Activated CD4-positive, alpha-beta T cell treated with anti-CD3 and anti-CD28 coated beads for 36 hours (primary cell): Measurements from ENCODE around the gene ATG4A. TPM values are rescaled to one million over a fixed set of nuclear protein-coding genes. Genes with fewer than 3 reads are reported as not detected.
A peak's percentile ranks its signal among the peaks of the same experiment; 100 is the strongest.

Experiments
- ATAC-seq: fragments of 200-7000 bp; cut with Tn5 transposase; one replicate; pipeline ENCODE4 v1.10.0; 2021; ENCODE audit warnings: mild to moderate bottlenecking, moderate library complexity
- CTCF ChIA-PET: fragments of 350-600 bp; sonication (Branson Sonifier 250); formaldehyde crosslinking; loops from one replicate; lab custom pipeline; 2021; ENCODE audit warnings: antibody characterized with exemption; lab: Charles Lee
- POLR2A ChIA-PET: fragments of 350-600 bp; sonication (Branson Sonifier 250); formaldehyde crosslinking; loops from one replicate; lab custom pipeline; 2021; ENCODE audit warnings: antibody characterized with exemption, inconsistent platforms; lab: Charles Lee
- DNase-seq: peaks from one replicate; pipeline ENCODE4 v3.0.0-alpha.2; 2020
- H3K27ac Mint-ChIP-seq: one replicate; pipeline ENCODE4 v1.8.0; 2021; ENCODE audit warnings: mixed read lengths
- H3K27me3 Mint-ChIP-seq: one replicate; pipeline ENCODE4 v1.8.0; 2021; ENCODE audit warnings: mixed read lengths
- H3K36me3 Mint-ChIP-seq: one replicate; pipeline ENCODE4 v1.8.0; 2021; ENCODE audit warnings: low read depth, mixed read lengths
- H3K4me1 Mint-ChIP-seq: one replicate; pipeline ENCODE4 v1.8.0; 2021; ENCODE audit warnings: mixed read lengths
- H3K4me3 Mint-ChIP-seq: one replicate; pipeline ENCODE4 v1.8.0; 2021; ENCODE audit warnings: mild to moderate bottlenecking, moderate library complexity, mixed read lengths
- H3K9me3 Mint-ChIP-seq: one replicate; pipeline ENCODE4 v1.8.0; 2021; ENCODE audit warnings: low read depth, mixed read lengths
- intact Hi-C, 2 experiments: fragments of 100-400 bp; cut with DNase I in 1 of 2; cut with micrococcal nuclease in 1 of 2; formaldehyde crosslinking; loops; one replicate each; pipeline versions ENCODE4 v1.14.2 to v1.15.1; 2022 to 2024; cut with DNase I, micrococcal nuclease
- total RNA-seq, 2 experiments: library from RNA; stranded (reverse); gene quantifications; one replicate each; pipeline ENCODE4 v1.2.3, GENCODE V29; 2021

ATG4A gene
- total RNA-seq, 2 experiments from 2014 or later: 7.1 to 7.4 TPM

DNA sequence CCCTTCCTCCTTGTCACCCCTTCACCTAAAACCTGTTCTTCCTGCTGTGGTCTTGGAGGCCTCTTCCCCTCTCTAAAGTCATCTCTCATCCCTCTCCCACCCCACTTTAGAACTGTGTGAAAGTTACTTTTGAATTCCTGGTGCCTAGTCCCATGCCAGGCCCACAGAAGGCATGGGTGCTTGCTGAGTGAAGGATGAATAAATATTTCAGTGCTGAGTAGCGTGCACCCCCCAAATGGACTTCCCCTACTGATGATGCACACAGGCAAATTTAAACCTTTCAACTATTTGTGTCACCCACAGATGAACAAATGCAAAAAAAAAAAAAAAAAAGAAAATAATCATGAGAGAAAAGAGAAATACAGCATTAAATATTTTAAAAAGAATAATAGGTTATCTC is 20.0 kb upstream of the ATG4A start:
- Mint-ChIP-seq H3K27ac (no peak overlapping the region), H3K4me3 (no peak overlapping the region), H3K9me3 (no peaks in the 10 kb centered on the region), H3K36me3 (no peaks in the 10 kb centered on the region), H3K27me3 (no peaks in the 10 kb centered on the region), H3K4me1 (peaks cover 4% of the 10 kb centered on the region)
- ChIA-PET POLR2A (no interaction called here), CTCF (interaction anchor here (1.0 to 2.4 kb wide), 4 partner anchors 10 to 70 kb away, joined by 3 to 22 read pairs (median 4); no protein-coding TSS in a partner anchor)
- DNase-seq (no peak), ATAC-seq (no peak)
- intact Hi-C loops: loop anchor here (5.0 kb wide), 3 partner anchors 179 to 534 kb away; partner anchors contain the start of genes NCBP2L (in 1 of the 2) and TSC22D3 (in 1 of the 2)

DNA sequence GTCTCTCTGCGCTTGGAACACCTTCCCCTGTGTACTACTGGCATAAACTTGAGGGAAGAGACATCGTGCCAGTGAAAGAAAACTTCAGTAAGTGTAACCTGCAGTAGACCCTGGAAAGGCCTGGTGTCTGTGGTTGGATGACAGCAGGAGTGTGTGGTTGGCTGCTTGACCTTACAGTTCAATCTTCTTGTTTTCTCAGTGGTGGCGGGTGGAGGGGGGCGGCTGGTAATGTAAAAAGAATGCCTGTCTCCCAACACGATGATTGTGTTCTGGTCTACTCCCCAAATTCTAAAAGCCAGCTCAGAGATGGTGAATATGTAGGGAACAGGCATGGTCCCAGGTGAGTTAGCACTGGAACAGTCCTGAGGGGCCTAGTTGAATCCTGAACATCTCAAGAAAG is 18.8 kb upstream of the ATG4A start:
- no peaks in the 10 kb centered on the region for H3K27me3 Mint-ChIP-seq
- ATAC-seq: no peak
- H3K4me1 Mint-ChIP-seq: peaks cover 4% of the 10 kb centered on the region
- DNase-seq: no peak
- peaks cover 2% of the 10 kb centered on the region for H3K36me3 Mint-ChIP-seq
- H3K9me3 Mint-ChIP-seq: no peaks in the 10 kb centered on the region
- no peak overlapping the region for H3K4me3 Mint-ChIP-seq
- ChIA-PET CTCF (interaction anchor here (1.0 kb wide), 1 partner anchor 71 kb away, joined by 3 read pairs; no protein-coding TSS in a partner anchor), POLR2A (no interaction called here)
- H3K27ac Mint-ChIP-seq: no peak overlapping the region
- intact Hi-C loops: loop anchor here (1.0 to 5.0 kb wide), 6 partner anchors 52 to 535 kb away; partner anchors contain the start of genes NCBP2L (in 1 of the 2) and TSC22D3 (in 1 of the 2)

DNA sequence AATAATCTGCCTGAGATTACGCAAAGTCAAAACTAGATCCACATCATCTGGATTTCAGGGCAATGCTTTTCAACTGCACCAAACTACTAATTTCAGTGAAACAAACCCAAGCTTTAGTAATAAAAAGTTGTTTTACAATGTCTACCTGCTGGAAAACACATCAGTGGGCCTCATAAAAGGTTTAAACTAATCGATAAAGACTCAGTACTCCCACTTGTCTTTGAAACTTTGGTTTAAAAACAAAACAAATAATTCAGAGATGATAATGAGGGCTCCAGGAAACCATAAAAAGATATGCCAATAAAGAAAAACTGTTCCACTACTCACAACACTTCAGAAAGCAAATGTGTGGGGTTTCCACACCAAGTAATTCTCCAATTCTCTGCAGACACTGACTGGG is 10.5 kb upstream of the ATG4A start:
- peaks cover 8% of the 10 kb centered on the region for H3K36me3 Mint-ChIP-seq
- no peaks in the 10 kb centered on the region for H3K4me1 Mint-ChIP-seq
- DNase-seq: no peak
- POLR2A ChIA-PET: no interaction called here
- intact Hi-C loops: no loop called here
- no peaks in the 10 kb centered on the region for H3K27me3 Mint-ChIP-seq
- ATAC-seq: no peak
- CTCF ChIA-PET: no interaction called here
- H3K4me3 Mint-ChIP-seq: no peak overlapping the region
- no peaks in the 10 kb centered on the region for H3K9me3 Mint-ChIP-seq
- H3K27ac Mint-ChIP-seq: no peak overlapping the region

DNA sequence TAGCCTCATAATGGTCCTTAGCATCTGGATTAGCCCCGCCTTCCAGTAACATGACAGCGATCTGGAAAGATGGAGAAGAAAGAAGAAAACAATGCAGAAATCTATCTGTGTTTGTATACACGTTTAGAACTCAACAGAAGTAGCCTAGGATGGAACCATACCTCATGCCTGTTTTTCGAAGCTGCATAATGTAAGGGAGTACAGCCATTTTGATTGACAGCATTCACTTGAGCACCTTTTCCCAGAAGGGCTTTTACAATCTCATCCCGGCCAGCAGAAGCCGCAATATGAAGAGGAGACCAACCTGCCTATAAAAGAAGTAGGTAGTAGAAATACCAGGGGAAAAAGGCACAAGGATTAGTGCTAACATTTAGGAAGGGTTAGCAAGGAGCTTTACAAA is 3.8 kb upstream of the ATG4A start:
- H3K36me3 Mint-ChIP-seq: peaks cover 9% of the 10 kb centered on the region
- DNase-seq: no peak
- intact Hi-C loops: no loop called here
- ATAC-seq: no peak
- no peak overlapping the region for H3K4me3 Mint-ChIP-seq
- CTCF ChIA-PET: no interaction called here
- POLR2A ChIA-PET: no interaction called here
- H3K27me3 Mint-ChIP-seq: no peaks in the 10 kb centered on the region
- peaks cover 13% of the 10 kb centered on the region for H3K4me1 Mint-ChIP-seq
- H3K9me3 Mint-ChIP-seq: no peaks in the 10 kb centered on the region
- no peak overlapping the region for H3K27ac Mint-ChIP-seq

DNA sequence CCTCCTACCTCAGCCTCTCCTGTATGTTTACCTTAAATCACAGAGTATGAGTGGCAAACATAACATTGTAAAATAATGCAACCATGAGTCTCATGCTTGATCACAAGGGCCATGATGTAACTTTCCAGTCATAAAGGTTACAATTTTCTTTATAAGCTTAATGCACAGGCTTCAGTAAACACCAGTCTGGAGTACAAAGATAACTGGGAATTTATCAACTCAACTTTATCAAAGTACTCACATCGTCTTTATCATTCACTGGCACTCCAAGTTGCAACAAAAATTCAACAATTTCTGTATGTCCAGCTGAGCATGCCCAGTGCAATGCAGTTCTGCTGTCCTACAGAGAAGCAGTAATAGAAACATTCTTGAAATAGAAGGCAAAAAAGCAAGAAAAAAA is 3.1 kb upstream of the ATG4A start:
- Mint-ChIP-seq H3K4me3 (no peak overlapping the region), H3K27me3 (no peaks in the 10 kb centered on the region), H3K36me3 (peaks cover 9% of the 10 kb centered on the region), H3K4me1 (peaks cover 13% of the 10 kb centered on the region), H3K9me3 (no peaks in the 10 kb centered on the region), H3K27ac (no peak overlapping the region)
- intact Hi-C loops: no loop called here
- ATAC-seq: no peak
- CTCF ChIA-PET: no interaction called here
- POLR2A ChIA-PET: no interaction called here
- DNase-seq: no peak

GRCh38 chrX:108090491-108091263 is 901 bp upstream of the ATG4A start:
- ChIA-PET CTCF (interaction anchor here (1.2 to 1.5 kb wide), 5 partner anchors 9 to 88 kb away, joined by 3 to 7 read pairs (median 3); no protein-coding TSS in a partner anchor), POLR2A (interaction anchor here (0.6 to 1.6 kb wide), 2 partner anchors 16 to 462 kb away, joined by 3 to 11 read pairs; partner anchors contain the start of gene PRPS1)
- peaks cover 4% of the 10 kb centered on the region for H3K36me3 Mint-ChIP-seq
- peaks cover 13% of the 10 kb centered on the region for H3K4me1 Mint-ChIP-seq
- intact Hi-C loops: loop anchor here (1.0 to 10.0 kb wide), 10 partner anchors 68 to 1606 kb away; partner anchors contain the start of genes NXT2 (in 2 of the 2), MID2 (in 1 of the 2), RADX (in 1 of the 2) and RBM41 (in 1 of the 2)
- ATAC-seq (no peak), DNase-seq (no peak)
- no peak overlapping the region for H3K4me3 Mint-ChIP-seq
- H3K27me3 Mint-ChIP-seq: no peaks in the 10 kb centered on the region
- no peaks in the 10 kb centered on the region for H3K9me3 Mint-ChIP-seq
- H3K27ac Mint-ChIP-seq: no peak overlapping the region

GRCh38 chrX:108091878-108092291 is 307 bp downstream of the ATG4A start:
- CTCF ChIA-PET: interaction anchor here (1.2 to 1.5 kb wide), 2 partner anchors 8 to 71 kb away, joined by 4 to 7 read pairs; no protein-coding TSS in a partner anchor
- POLR2A ChIA-PET: interaction anchor here (0.6 to 1.6 kb wide), 3 partner anchors 26 to 463 kb away, joined by 3 to 11 read pairs (median 3); partner anchors contain the start of gene PRPS1
- Mint-ChIP-seq H3K27ac (no peak overlapping the region), H3K4me1 (peaks cover 13% of the 10 kb centered on the region), H3K4me3 (no peak overlapping the region), H3K36me3 (no peaks in the 10 kb centered on the region), H3K27me3 (no peaks in the 10 kb centered on the region), H3K9me3 (no peaks in the 10 kb centered on the region)
- DNase-seq (no peak), ATAC-seq (peak; percentile 37)
- intact Hi-C loops: loop anchor here (1.0 to 10.0 kb wide), 10 partner anchors 70 to 1607 kb away; partner anchors contain the start of genes NXT2 (in 2 of the 2), MID2 (in 1 of the 2), RADX (in 1 of the 2) and RBM41 (in 1 of the 2)

DNA sequence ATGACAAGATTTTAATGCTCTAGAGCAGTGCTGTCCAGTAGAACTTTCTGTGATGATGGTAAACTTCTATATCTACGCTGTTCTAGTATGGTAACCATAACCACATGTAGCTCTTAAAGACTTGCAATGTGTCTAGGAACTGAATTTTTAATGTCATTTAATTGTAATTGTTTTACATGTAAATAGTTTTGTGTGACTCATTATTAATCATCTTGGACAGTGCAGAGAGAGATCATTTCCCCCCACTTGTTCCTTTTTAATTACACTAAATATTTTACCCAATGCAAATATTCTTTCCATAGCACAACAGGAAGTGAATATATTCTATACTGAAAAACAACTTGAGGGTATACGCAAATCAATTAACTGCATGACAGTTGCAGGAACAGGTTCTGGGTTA is 5.8 kb downstream of the ATG4A start:
- H3K27me3 Mint-ChIP-seq: no peaks in the 10 kb centered on the region
- no peaks in the 10 kb centered on the region for H3K36me3 Mint-ChIP-seq
- peaks cover under 1% of the 10 kb centered on the region for H3K4me1 Mint-ChIP-seq
- DNase-seq: no peak
- no peak for ATAC-seq
- intact Hi-C loops: loop anchor here (10.0 kb wide), 3 partner anchors 1437 to 1613 kb away; partner anchors contain the start of genes NXT2 (in 1 of the 2) and RADX (in 1 of the 2)
- H3K27ac Mint-ChIP-seq: no peak overlapping the region
- ChIA-PET CTCF (interaction anchor here (1.1 kb wide), 1 partner anchor 42 kb away, joined by 3 read pairs; no protein-coding TSS in a partner anchor), POLR2A (no interaction called here)
- H3K4me3 Mint-ChIP-seq: no peak overlapping the region
- no peaks in the 10 kb centered on the region for H3K9me3 Mint-ChIP-seq

- no peaks in the 10 kb centered on the region for H3K27me3 Mint-ChIP-seq
- intact Hi-C loops: no loop called here
- H3K36me3 Mint-ChIP-seq: peaks cover 4% of the 10 kb centered on the region
- no peaks in the 10 kb centered on the region for H3K9me3 Mint-ChIP-seq
- ChIA-PET POLR2A (no interaction called here), CTCF (interaction anchor here (1.1 kb wide), 1 partner anchor 31 kb away, joined by 3 read pairs; no protein-coding TSS in a partner anchor)
- H3K27ac Mint-ChIP-seq: no peak overlapping the region
- H3K4me3 Mint-ChIP-seq: no peak overlapping the region
- no peaks in the 10 kb centered on the region for H3K4me1 Mint-ChIP-seq
- DNase-seq (no peak), ATAC-seq (no peak)
Measured at GRCh38 chrX:108105473-108105872, 13.9 kb downstream of the ATG4A start.

DNA sequence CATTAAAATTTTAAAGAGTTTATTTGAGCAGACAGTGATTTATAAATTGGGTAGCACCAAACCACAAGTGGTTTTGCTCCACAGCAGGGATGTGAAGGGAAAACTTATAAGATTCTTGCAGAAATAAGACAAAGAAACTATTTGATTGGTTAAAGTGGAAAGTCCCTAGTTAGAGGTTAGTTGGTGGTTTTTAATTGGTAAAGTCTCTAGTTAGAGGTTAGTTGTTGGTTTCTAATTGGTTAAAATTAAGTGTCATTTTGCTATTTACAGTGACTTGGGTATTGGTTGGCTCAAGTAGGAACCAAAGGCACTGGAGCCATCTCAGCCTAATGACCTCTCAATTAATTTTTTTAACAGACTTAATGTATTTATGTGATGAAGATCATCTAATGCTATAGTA is 23.0 kb downstream of the ATG4A start:
- no peaks in the 10 kb centered on the region for H3K4me1 Mint-ChIP-seq
- ChIA-PET CTCF (no interaction called here), POLR2A (no interaction called here)
- H3K4me3 Mint-ChIP-seq: no peak overlapping the region
- no peak for DNase-seq
- no peaks in the 10 kb centered on the region for H3K27me3 Mint-ChIP-seq
- intact Hi-C loops: no loop called here
- no peaks in the 10 kb centered on the region for H3K9me3 Mint-ChIP-seq
- H3K36me3 Mint-ChIP-seq: no peaks in the 10 kb centered on the region
- no peak for ATAC-seq
- no peak overlapping the region for H3K27ac Mint-ChIP-seq

GRCh38 chrX:108117988-108118387 is 26.4 kb downstream of the ATG4A start:
- Mint-ChIP-seq H3K4me3 (no peak overlapping the region), H3K27ac (no peak overlapping the region), H3K9me3 (no peaks in the 10 kb centered on the region), H3K27me3 (no peaks in the 10 kb centered on the region), H3K36me3 (no peaks in the 10 kb centered on the region), H3K4me1 (no peaks in the 10 kb centered on the region)
- intact Hi-C loops: no loop called here
- DNase-seq: no peak
- POLR2A ChIA-PET: no interaction called here
- CTCF ChIA-PET: no interaction called here
- ATAC-seq: no peak
